ENCODE results near the gene SYT17.

SYT17 gene

GRCh38 chr16:19188406-19188805, 20.4 kb downstream of the SYT17 start:
- H3K27ac ChIP-seq: no peak overlapping the region
- no peak for TF ChIP-seq ZFX (IDR thresholded peaks at IDR 0.05; ENCODE audit: borderline replicate concordance)
- TF ChIP-seq CTCF (IDR thresholded peaks at IDR 0.05): no peak

DNA sequence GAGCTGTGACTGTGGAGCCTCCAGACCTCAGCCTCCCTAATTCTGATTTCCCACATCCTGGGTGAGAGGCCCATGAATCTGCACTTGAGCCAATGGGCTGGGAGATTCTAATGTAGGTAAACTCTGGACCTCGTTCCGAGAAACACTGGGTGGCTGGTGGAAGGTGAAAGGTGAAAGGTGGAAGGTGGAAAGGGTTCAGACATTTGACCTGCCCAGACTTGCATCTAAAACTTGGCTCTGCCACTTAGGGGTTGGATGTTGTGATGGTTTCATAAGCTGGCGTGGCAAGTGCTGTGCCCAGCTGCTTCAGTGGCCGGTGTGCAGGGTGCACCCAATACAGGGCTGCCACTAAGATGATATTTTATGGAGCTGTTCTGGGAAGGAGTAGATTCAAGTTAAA, 24.8 kb downstream of the SYT17 start:
- H3K27ac ChIP-seq: no peak overlapping the region
- no peak for TF ChIP-seq CTCF (IDR thresholded peaks at IDR 0.05)
- TF ChIP-seq ZFX (IDR thresholded peaks at IDR 0.05; ENCODE audit: borderline replicate concordance): no peak

- TF ChIP-seq ZFX (IDR thresholded peaks at IDR 0.05; ENCODE audit: borderline replicate concordance) (no peak), CTCF (IDR thresholded peaks at IDR 0.05) (no peak)
- no peak overlapping the region for H3K27ac ChIP-seq
These were observed 28.8 kb downstream of the SYT17 start for GRCh38 chr16:19196871-19197270.

DNA sequence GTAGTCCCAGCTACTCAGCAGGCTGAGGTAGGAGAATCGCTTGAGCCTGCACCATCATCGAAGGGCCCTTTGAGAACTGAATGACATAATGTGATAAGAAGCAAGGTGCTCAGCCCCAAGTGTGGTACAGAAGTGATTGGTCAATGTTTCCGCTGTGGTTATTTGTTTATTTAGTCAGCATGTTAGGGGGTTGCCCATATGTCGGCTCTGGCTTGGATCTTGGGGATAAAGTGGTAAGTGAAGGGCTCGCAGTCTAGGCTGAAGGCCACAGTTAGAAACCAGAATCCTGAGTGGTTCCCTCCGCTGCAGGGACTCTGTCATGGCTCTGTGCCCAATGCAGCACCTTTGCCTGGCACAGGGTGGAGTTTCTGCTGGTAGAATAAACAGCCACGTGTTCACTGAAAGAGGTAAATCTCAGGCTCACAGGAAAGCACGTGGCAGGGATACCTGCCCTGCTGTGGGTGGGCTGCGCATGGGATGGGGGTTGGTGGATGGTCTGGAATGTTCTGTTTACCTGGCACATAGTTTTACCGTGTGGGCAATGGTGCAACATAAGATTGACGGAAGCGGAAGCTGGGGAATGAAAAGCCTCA, 35.4 kb downstream of the SYT17 start:
- TF ChIP-seq CTCF (IDR thresholded peaks at IDR 0.05) (no peak), ZFX (IDR thresholded peaks at IDR 0.05; ENCODE audit: borderline replicate concordance) (no peak)
- no peak overlapping the region for H3K27ac ChIP-seq

- TF ChIP-seq CTCF (IDR thresholded peaks at IDR 0.05) (no peak), ZFX (IDR thresholded peaks at IDR 0.05; ENCODE audit: borderline replicate concordance) (no peak)
- no peak overlapping the region for H3K27ac ChIP-seq
These were observed 42.4 kb downstream of the SYT17 start for GRCh38 chr16:19210280-19210924.

GRCh38 chr16:19210968-19211367, 42.9 kb downstream of the SYT17 start:
- TF ChIP-seq CTCF (IDR thresholded peaks at IDR 0.05): no peak
- no peak for TF ChIP-seq ZFX (IDR thresholded peaks at IDR 0.05; ENCODE audit: borderline replicate concordance)
- no peak overlapping the region for H3K27ac ChIP-seq

DNA sequence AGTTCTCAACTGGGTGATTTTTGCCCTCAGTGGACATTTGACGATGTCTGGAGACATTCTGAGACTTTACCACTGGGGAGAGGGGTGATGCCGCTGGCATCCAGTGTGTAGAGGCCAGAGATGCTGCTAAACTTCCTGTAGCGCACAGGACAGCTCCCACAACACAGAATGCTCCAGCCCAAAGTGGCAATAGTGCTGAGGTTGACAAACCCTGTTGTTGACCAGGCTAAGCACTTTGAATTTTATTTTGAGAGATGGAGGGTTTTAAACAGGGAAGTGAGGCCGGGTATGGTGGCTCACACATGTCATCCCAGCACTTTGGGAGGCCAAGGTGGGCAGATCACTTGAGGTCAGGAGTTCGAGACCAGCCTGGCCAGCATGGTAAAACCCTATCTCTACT, 44.0 kb downstream of the SYT17 start:
- TF ChIP-seq CTCF (IDR thresholded peaks at IDR 0.05) (no peak), ZFX (IDR thresholded peaks at IDR 0.05; ENCODE audit: borderline replicate concordance) (no peak)
- H3K27ac ChIP-seq: no peak overlapping the region
